Karpas-422 (cell line): Measurements from ENCODE around the gene CEP112. TPM values are rescaled to one million over a fixed set of nuclear protein-coding genes. Genes with fewer than 3 reads are reported as not detected.
"Not testable (repeated sequence)": the region's sequence is repeated elsewhere in the genome, so short reads cannot be mapped to it uniquely, and the experiment has no call there.

Experiments
- DNase-seq: peaks from one replicate; pipeline ENCODE4 v3.0.0-alpha.2; 2015
- H2AFZ ChIP-seq: fragments of 200-600 bp; sonication (generic); 2 replicates; pipeline ENCODE4 v1.6.1; 2014; ENCODE audit warnings: antibody characterized with exemption, low read length, mixed read lengths
- H3K27ac ChIP-seq: fragments of 200-600 bp; sonication (generic); 2 replicates; pipeline ENCODE4 v1.5.1; 2014; ENCODE audit warnings: mild to moderate bottlenecking, low read length, moderate library complexity
- H3K27me3 ChIP-seq: fragments of 200-600 bp; sonication (generic); 2 replicates; pipeline ENCODE4 v1.6.1; 2014; ENCODE audit warnings: low read length, mixed read lengths
- H3K36me3 ChIP-seq: fragments of 200-600 bp; sonication (generic); 2 replicates; pipeline ENCODE4 v1.6.1; 2014; ENCODE audit warnings: low read length, mixed read lengths; ENCODE audit not compliant: insufficient read depth
- H3K4me1 ChIP-seq: fragments of 200-600 bp; sonication (generic); 2 replicates; pipeline ENCODE4 v1.6.1; 2014; ENCODE audit warnings: mild to moderate bottlenecking, low read length, mixed read lengths
- H3K4me2 ChIP-seq: fragments of 200-600 bp; sonication (generic); 2 replicates; pipeline ENCODE4 v1.6.1; 2014; ENCODE audit warnings: low read length, low read depth, mild to moderate bottlenecking; ENCODE audit not compliant: poor library complexity, severe bottlenecking
- H3K4me3 ChIP-seq: fragments of 200-600 bp; sonication (generic); 2 replicates; pipeline ENCODE4 v1.5.1; 2014; ENCODE audit warnings: mild to moderate bottlenecking, antibody characterized with exemption, low read length, mixed read lengths
- H3K79me2 ChIP-seq: fragments of 200-600 bp; sonication (generic); 2 replicates; pipeline ENCODE4 v1.6.1; 2014; ENCODE audit warnings: mild to moderate bottlenecking, low read length, mixed read lengths
- H3K9ac ChIP-seq: fragments of 200-600 bp; sonication (generic); 2 replicates; pipeline ENCODE4 v1.6.0; 2014; ENCODE audit warnings: low read length
- H3K9me2 ChIP-seq: fragments of 200-600 bp; sonication (generic), shearing (Covaris generic); replicated peaks from 2 replicates; pipeline ENCODE4 v1.6.0; 2014; ENCODE audit warnings: mild to moderate bottlenecking, low read length, moderate library complexity; ENCODE audit not compliant: insufficient read depth
- H3K9me3 ChIP-seq: fragments of 300-700, 200-600 bp; sonication (generic); 2 replicates; pipeline ENCODE4 v1.6.1; 2014; ENCODE audit warnings: low read length, mixed read lengths
- H4K20me1 ChIP-seq: fragments of 200-600 bp; sonication (generic); 2 replicates; pipeline ENCODE4 v1.6.1; 2014; ENCODE audit warnings: mild to moderate bottlenecking, antibody characterized with exemption, low read length, low read depth; ENCODE audit not compliant: insufficient read depth
- total RNA-seq: library from RNA; depleted of rRNA; stranded (reverse); fragments of >200 nt; shearing (Covaris generic); gene quantifications from 2 replicates; pipeline ENCODE4 v1.2.3, GENCODE V29; 2014; ENCODE audit warnings: low replicate concordance

Gene CEP112
- total RNA-seq, 1 experiment from 2014 or later: not detected

- DNase-seq: no peak
These were observed 339.8 kb downstream of the CEP112 start for GRCh38 chr17:65851965-65852736.

GRCh38 chr17:65850486-65850885 lies 341.4 kb downstream of the CEP112 start:
- Histone ChIP-seq H3K9me3 (no peaks in the 10 kb centered on the region), H3K4me1 (no peaks in the 10 kb centered on the region), H2AFZ (no peak overlapping the region), H3K27ac (no peak overlapping the region), H3K36me3 (no peaks in the 10 kb centered on the region), H3K4me3 (no peak overlapping the region), H3K9me2 (no peaks in the 10 kb centered on the region), H3K79me2 (no peaks in the 10 kb centered on the region), H3K9ac (no peak overlapping the region), H3K4me2 (no peak overlapping the region), H4K20me1 (no peaks in the 10 kb centered on the region), H3K27me3 (no peaks in the 10 kb centered on the region; the same call in 1 of the 2 replicates)
- peak; percentile 67 for DNase-seq

More at GRCh38 chr17:65851965-65852736, 339.8 kb downstream of the CEP112 start:
- Histone ChIP-seq H4K20me1 (no peaks in the 10 kb centered on the region), H3K27me3 (no peaks in the 10 kb centered on the region; the same call in 1 of the 2 replicates), H3K27ac (no peak overlapping the region), H3K4me3 (no peak overlapping the region), H3K9ac (no peak overlapping the region), H3K79me2 (no peaks in the 10 kb centered on the region), H3K36me3 (no peaks in the 10 kb centered on the region), H3K4me2 (no peak overlapping the region), H2AFZ (no peak overlapping the region), H3K9me2 (no peaks in the 10 kb centered on the region), H3K4me1 (no peaks in the 10 kb centered on the region), H3K9me3 (no peaks in the 10 kb centered on the region)

- no peak for DNase-seq
- Histone ChIP-seq H3K4me2 (no peak overlapping the region), H3K27me3 (no peaks in the 10 kb centered on the region; the same call in 1 of the 2 replicates), H3K27ac (no peak overlapping the region), H3K9ac (no peak overlapping the region), H4K20me1 (no peaks in the 10 kb centered on the region), H3K4me3 (no peak overlapping the region), H3K79me2 (no peaks in the 10 kb centered on the region), H3K9me3 (no peaks in the 10 kb centered on the region), H3K9me2 (no peaks in the 10 kb centered on the region), H3K4me1 (no peaks in the 10 kb centered on the region), H2AFZ (no peak overlapping the region), H3K36me3 (no peaks in the 10 kb centered on the region)
These were observed 343.2 kb downstream of the CEP112 start for GRCh38 chr17:65848751-65849150.

GRCh38 chr17:65841089-65841488 lies 350.8 kb downstream of the CEP112 start:
- H3K4me1 ChIP-seq: no peaks in the 10 kb centered on the region
- no peaks in the 10 kb centered on the region; the same call in 1 of the 2 replicates for H3K27me3 ChIP-seq
- H2AFZ ChIP-seq: no peak overlapping the region
- H3K36me3 ChIP-seq: no peaks in the 10 kb centered on the region
- H3K9ac ChIP-seq: no peak overlapping the region
- H3K79me2 ChIP-seq: no peaks in the 10 kb centered on the region
- H3K9me2 ChIP-seq: no peaks in the 10 kb centered on the region
- no peak overlapping the region for H3K4me3 ChIP-seq
- H3K27ac ChIP-seq: no peak overlapping the region
- DNase-seq: no peak
- H3K4me2 ChIP-seq: no peak overlapping the region
- H4K20me1 ChIP-seq: no peaks in the 10 kb centered on the region
- no peaks in the 10 kb centered on the region for H3K9me3 ChIP-seq

- not testable (repeated sequence) for H3K4me2 ChIP-seq, H3K9ac ChIP-seq, H3K9me2 ChIP-seq, H4K20me1 ChIP-seq, H2AFZ ChIP-seq, H3K36me3 ChIP-seq, H3K79me2 ChIP-seq, H3K27ac ChIP-seq, H3K9me3 ChIP-seq, DNase-seq, H3K4me1 ChIP-seq, H3K4me3 ChIP-seq, H3K27me3 ChIP-seq
These were observed 354.7 kb downstream of the CEP112 start for GRCh38 chr17:65837232-65837631.

- Histone ChIP-seq H3K27ac (no peak overlapping the region), H3K9ac (no peak overlapping the region), H3K4me2 (no peak overlapping the region), H3K36me3 (no peaks in the 10 kb centered on the region), H3K4me1 (no peaks in the 10 kb centered on the region), H3K4me3 (no peak overlapping the region), H3K9me3 (peaks cover 9% of the 10 kb centered on the region), H3K9me2 (no peaks in the 10 kb centered on the region; the same call in 1 of the 2 replicates), H2AFZ (no peak overlapping the region), H4K20me1 (no peaks in the 10 kb centered on the region), H3K79me2 (no peaks in the 10 kb centered on the region), H3K27me3 (no peaks in the 10 kb centered on the region)
- DNase-seq: no peak
These were observed 358.7 kb downstream of the CEP112 start for GRCh38 chr17:65833214-65833613.

GRCh38 chr17:65830356-65830755 lies 361.6 kb downstream of the CEP112 start:
- H2AFZ ChIP-seq: no peak overlapping the region
- H3K27me3 ChIP-seq: no peaks in the 10 kb centered on the region
- H3K4me1 ChIP-seq: no peaks in the 10 kb centered on the region; the same call in 1 of the 2 replicates
- no peak overlapping the region for H3K9ac ChIP-seq
- H3K36me3 ChIP-seq: no peaks in the 10 kb centered on the region
- H3K9me3 ChIP-seq: peaks cover 9% of the 10 kb centered on the region
- H4K20me1 ChIP-seq: no peaks in the 10 kb centered on the region
- DNase-seq: no peak
- no peak overlapping the region for H3K4me2 ChIP-seq
- no peak overlapping the region for H3K4me3 ChIP-seq
- H3K79me2 ChIP-seq: no peaks in the 10 kb centered on the region
- H3K9me2 ChIP-seq: no peaks in the 10 kb centered on the region; the same call in 1 of the 2 replicates
- H3K27ac ChIP-seq: no peak overlapping the region

GRCh38 chr17:65826577-65826976 lies 365.4 kb downstream of the CEP112 start:
- H3K9me3 ChIP-seq, H3K36me3 ChIP-seq, H3K27ac ChIP-seq, DNase-seq, H3K79me2 ChIP-seq, H3K4me1 ChIP-seq, H3K9ac ChIP-seq, H3K4me3 ChIP-seq, H4K20me1 ChIP-seq, H2AFZ ChIP-seq, H3K27me3 ChIP-seq, H3K4me2 ChIP-seq, H3K9me2 ChIP-seq: not testable (repeated sequence)
